HEK293 (cell line): Measurements from ENCODE around the gene TEX261.

ENCODE experiments used
- CTCF ChIA-PET: fragments of 350-600 bp; formaldehyde crosslinking; extraction: SDS; loops from one replicate; lab custom pipeline; 2021; ENCODE audit warnings: antibody characterized with exemption; lab: Yijun Ruan, JAX
- POLR2A ChIA-PET: fragments of 300-600 bp; formaldehyde crosslinking; extraction: SDS; loops from one replicate; lab custom pipeline; 2020; ENCODE audit warnings: antibody characterized with exemption, inconsistent platforms; lab: Yijun Ruan, JAX
- H3K27ac ChIP-seq: fragments of 200-500 bp; sonication (Bioruptor generic); 2 replicates; pipeline ENCODE4 v1.5.1; 2014; ENCODE audit warnings: low read depth, low read length, control low read depth, inconsistent platforms; ENCODE audit errors: extremely low read depth
- H3K36me3 ChIP-seq, 2 experiments: fragments of 200-500 bp in 1 of 2; sonication (Bioruptor generic) in 1 of 2; 1 replicate in 1 of 2; 2 replicates in 1 of 2; pipeline ENCODE4 v1.5.1; 2014 to 2017; ENCODE audit warnings: inconsistent platforms in 2 of 2, low read length in 2 of 2; ENCODE audit not compliant: control insufficient read depth in 2 of 2, insufficient read depth in 1 of 2
- H3K4me1 ChIP-seq: fragments of 200-500 bp; sonication (Bioruptor generic); 2 replicates; pipeline ENCODE4 v1.5.1; 2014; ENCODE audit warnings: mild to moderate bottlenecking, low read length, inconsistent platforms; ENCODE audit not compliant: control insufficient read depth, insufficient read depth
- H3K4me3 ChIP-seq: 2 replicates; pipeline ENCODE4 v1.5.1; 2011; ENCODE audit warnings: low read depth, mild to moderate bottlenecking, control low read depth, low read length, moderate library complexity
- H3K9me3 ChIP-seq: fragments of 200-500 bp; sonication (Bioruptor generic); 2 replicates; pipeline ENCODE4 v1.5.1; 2014; ENCODE audit warnings: low read depth, low read length, inconsistent platforms; ENCODE audit not compliant: control insufficient read depth, insufficient read depth
- BCL11A ChIP-seq: fragments of 450-650 bp; formaldehyde crosslinking; IDR thresholded peaks from 2 replicates; pipeline ENCODE4 v1.5.1; 2016; ENCODE audit warnings: low read depth, missing biosample characterization, missing genetic modification characterization
- BCL11B ChIP-seq: fragments of 450-650 bp; formaldehyde crosslinking; IDR thresholded peaks from 2 replicates; pipeline ENCODE4 v1.5.1; 2016; ENCODE audit warnings: low read depth, missing biosample characterization, missing genetic modification characterization
- GFI1B ChIP-seq: fragments of 450-650 bp; formaldehyde crosslinking; IDR thresholded peaks from 2 replicates; pipeline ENCODE4 v1.5.1; 2016; ENCODE audit warnings: missing biosample characterization, missing genetic modification characterization
- HOXA7 ChIP-seq: sonication (generic); formaldehyde crosslinking; IDR thresholded peaks from 2 replicates; pipeline ENCODE4 v1.8.1; 2022; ENCODE audit warnings: missing genetic modification reagents, borderline replicate concordance
- MEIS1 ChIP-seq: sonication (generic); formaldehyde crosslinking; IDR thresholded peaks from 2 replicates; pipeline ENCODE4 v1.8.1; 2022; ENCODE audit warnings: missing genetic modification reagents, mild to moderate bottlenecking, borderline replicate concordance
- PRDM1 ChIP-seq: fragments of 450-650 bp; formaldehyde crosslinking; IDR thresholded peaks from 2 replicates; pipeline ENCODE4; 2016; ENCODE audit warnings: missing biosample characterization, missing genetic modification characterization
- SCRT2 ChIP-seq: fragments of 450-650 bp; formaldehyde crosslinking; IDR thresholded peaks from 2 replicates; pipeline ENCODE4 v1.5.1; 2016; ENCODE audit warnings: missing biosample characterization, missing genetic modification characterization
- ZBTB48 ChIP-seq: fragments of 450-650 bp; formaldehyde crosslinking; IDR thresholded peaks from 2 replicates; pipeline ENCODE4 v1.5.1; 2016; ENCODE audit warnings: missing biosample characterization, missing genetic modification characterization
- ZFHX2 ChIP-seq: fragments of 450-650 bp; formaldehyde crosslinking; conservative IDR thresholded peaks from 2 replicates; pipeline ENCODE4 v1.5.1; 2016; ENCODE audit warnings: missing biosample characterization, missing genetic modification characterization
- ZFP37 ChIP-seq: fragments of 450-650 bp; formaldehyde crosslinking; IDR thresholded peaks from 2 replicates; pipeline ENCODE4 v1.5.1; 2016; ENCODE audit warnings: missing biosample characterization, missing genetic modification characterization
- ZNF16 ChIP-seq: fragments of 450-650 bp; formaldehyde crosslinking; IDR thresholded peaks from 2 replicates; pipeline ENCODE4 v1.5.1; 2016; ENCODE audit warnings: low read depth, missing biosample characterization, missing genetic modification characterization
- ZNF2 ChIP-seq: fragments of 450-650 bp; formaldehyde crosslinking; IDR thresholded peaks from 2 replicates; pipeline ENCODE4 v1.5.1; 2016; ENCODE audit warnings: missing biosample characterization, missing genetic modification characterization
- ZNF211 ChIP-seq: fragments of 450-650 bp; formaldehyde crosslinking; IDR thresholded peaks from 2 replicates; pipeline ENCODE4 v1.5.1; 2016; ENCODE audit warnings: low read depth, missing biosample characterization, missing genetic modification characterization
- ZNF223 ChIP-seq: fragments of 450-650 bp; formaldehyde crosslinking; IDR thresholded peaks from 2 replicates; pipeline ENCODE4 v1.5.1; 2016; ENCODE audit warnings: missing biosample characterization, missing genetic modification characterization
- ZNF23 ChIP-seq: fragments of 450-650 bp; formaldehyde crosslinking; IDR thresholded peaks from 2 replicates; pipeline ENCODE4 v1.5.1; 2016; ENCODE audit warnings: missing biosample characterization, missing genetic modification characterization, borderline replicate concordance
- ZNF302 ChIP-seq: fragments of 450-650 bp; formaldehyde crosslinking; IDR thresholded peaks from 2 replicates; pipeline ENCODE4 v1.5.1; 2016; ENCODE audit warnings: missing biosample characterization, missing genetic modification characterization, low read depth
- ZNF366 ChIP-seq: fragments of 450-650 bp; formaldehyde crosslinking; conservative IDR thresholded peaks from 2 replicates; pipeline ENCODE4 v1.5.1; 2016; ENCODE audit warnings: missing biosample characterization, missing genetic modification characterization
- ZNF561 ChIP-seq: fragments of 450-650 bp; IDR thresholded peaks from 2 replicates; pipeline ENCODE4 v1.5.1; 2018; ENCODE audit warnings: missing biosample characterization, missing genetic modification characterization, borderline replicate concordance
- ZNF600 ChIP-seq: fragments of 450-650 bp; formaldehyde crosslinking; IDR thresholded peaks from 2 replicates; pipeline ENCODE4 v1.5.1; 2016; ENCODE audit warnings: missing biosample characterization, missing genetic modification characterization
- ZNF621 ChIP-seq: fragments of 450-650 bp; formaldehyde crosslinking; IDR thresholded peaks from 2 replicates; pipeline ENCODE4 v1.5.1; 2017; ENCODE audit warnings: missing biosample characterization, missing genetic modification characterization
- ZNF707 ChIP-seq: fragments of 450-650 bp; formaldehyde crosslinking; IDR thresholded peaks from 2 replicates; pipeline ENCODE4 v1.5.1; 2016; ENCODE audit warnings: missing biosample characterization, missing genetic modification characterization
- TF ChIP-seq, protein P1 (sequence below): fragments of 450-650 bp; formaldehyde crosslinking; IDR thresholded peaks from 2 replicates; pipeline ENCODE4 v1.5.1; 2016; ENCODE audit warnings: missing biosample characterization, missing genetic modification characterization, low read depth
- TF ChIP-seq, protein P2 (sequence below): fragments of 450-650 bp; formaldehyde crosslinking; IDR thresholded peaks from 2 replicates; pipeline ENCODE4 v1.5.1; 2016; ENCODE audit warnings: missing biosample characterization, missing genetic modification characterization

The TEX261 gene

DNA sequence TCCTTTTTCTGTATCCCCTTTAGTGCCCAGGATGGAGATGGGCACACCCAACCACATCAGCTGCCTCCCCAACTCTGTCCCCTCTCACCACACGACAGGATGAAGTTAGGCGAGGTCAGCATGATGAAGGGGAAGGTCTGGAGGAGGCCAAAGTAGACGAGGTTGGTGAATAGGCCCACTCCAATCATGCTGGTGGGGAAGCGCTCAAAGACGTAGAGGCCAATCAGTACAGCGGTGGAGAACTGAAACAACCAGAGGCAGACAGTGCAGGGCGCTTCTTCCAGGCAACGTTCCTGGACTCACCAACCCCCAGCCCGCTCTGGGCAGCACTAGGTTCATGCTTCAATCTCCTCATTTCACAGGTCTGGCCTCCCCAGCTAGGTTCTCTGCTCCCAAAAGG is 2.9 kb downstream of the TEX261 start:
- ChIA-PET CTCF (interaction anchor here (0.6 to 1.4 kb wide), 4 partner anchors 10 to 967 kb away, joined by 3 to 4 read pairs (median 4); partner anchors contain the start of genes ANKRD53 and FIGLA), POLR2A (no interaction called here)
- H3K4me3 ChIP-seq: no peak overlapping the region
- no peaks in the 10 kb centered on the region for H3K4me1 ChIP-seq
- no peaks in the 10 kb centered on the region for H3K9me3 ChIP-seq
- peaks cover 0 to 56% of the 10 kb centered on the region in 2 experiments; a peak in 1 of 3 replicates for H3K36me3 ChIP-seq
- TF ChIP-seq SCRT2 (tag by site-specific recombination) (no peak), MEIS1 (CRISPR knock-in tag) (no peak)
- no peak overlapping the region for H3K27ac ChIP-seq

DNA sequence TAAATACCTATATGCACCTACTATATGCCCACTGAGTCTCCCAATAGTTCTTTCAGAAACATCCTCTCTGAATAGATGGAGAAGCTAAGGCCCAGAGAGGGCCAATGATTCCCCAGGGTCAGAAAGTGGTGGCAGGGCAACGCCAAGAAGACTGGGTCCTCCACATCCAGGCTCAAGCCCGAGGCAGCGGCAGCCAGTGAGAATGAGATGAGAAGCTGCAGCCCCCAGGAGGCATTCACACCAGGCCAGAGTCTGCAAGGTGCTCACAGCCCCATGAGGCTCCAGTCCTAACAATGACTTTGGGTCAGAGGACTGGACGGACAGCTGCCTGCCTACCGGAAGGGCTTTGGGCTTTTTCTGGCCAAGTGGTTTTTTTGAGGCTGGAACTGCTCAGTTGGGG is 3.5 kb downstream of the TEX261 start:
- Histone ChIP-seq H3K9me3 (no peaks in the 10 kb centered on the region), H3K27ac (no peak overlapping the region), H3K4me3 (no peak overlapping the region), H3K36me3 (peaks cover 0 to 62% of the 10 kb centered on the region in 2 experiments; a peak in 1 of 3 replicates), H3K4me1 (no peaks in the 10 kb centered on the region)
- ChIA-PET CTCF (interaction anchor here (1.3 to 1.4 kb wide), 3 partner anchors 11 to 201 kb away, joined by 3 to 4 read pairs (median 4); partner anchors contain the start of genes ANKRD53 and FIGLA), POLR2A (interaction anchor here (0.6 kb wide), 1 partner anchor 122 kb away, joined by 3 read pairs; no protein-coding TSS in a partner anchor)
- no peak for TF ChIP-seq BCL11B
- TF ChIP-seq ZNF23 (tag by site-specific recombination): no peak
- TF ChIP-seq ZNF600 (tag by site-specific recombination): no peak
- no peak for TF ChIP-seq ZNF302 (tag by site-specific recombination)
- no peak for TF ChIP-seq MEIS1 (CRISPR knock-in tag)
- no peak for TF ChIP-seq PRDM1

DNA sequence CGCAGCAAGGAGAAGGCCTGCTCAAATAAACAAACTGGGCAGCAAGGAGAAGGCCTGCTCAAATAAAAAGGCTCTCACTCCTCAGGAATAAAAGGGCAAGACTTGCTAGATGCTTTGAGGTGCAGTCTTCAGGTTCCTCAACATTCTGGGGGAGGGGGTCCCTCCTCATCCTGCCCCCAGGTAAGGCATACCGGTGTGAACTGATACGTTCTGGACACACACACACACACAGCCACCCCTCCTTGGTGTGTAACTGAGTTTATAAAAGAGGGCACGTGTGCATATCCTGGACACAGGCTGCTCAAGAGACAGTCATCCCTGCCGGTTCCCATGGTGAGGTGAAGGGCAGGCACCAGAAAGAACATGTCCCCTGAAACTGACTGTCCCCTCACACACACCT is 4.5 kb downstream of the TEX261 start:
- Histone ChIP-seq H3K4me1 (no peaks in the 10 kb centered on the region), H3K4me3 (no peak overlapping the region), H3K9me3 (no peaks in the 10 kb centered on the region), H3K27ac (no peak overlapping the region), H3K36me3 (peaks cover 0 to 71% of the 10 kb centered on the region in 2 experiments; a peak in 1 of 3 replicates)
- TF ChIP-seq ZNF16 (tag by site-specific recombination) (no peak), ZNF621 (tag by site-specific recombination) (no peak), ZNF211 (tag by site-specific recombination) (no peak), ZNF707 (no peak), GFI1B (no peak), ZFHX2 (tag by site-specific recombination) (no peak)
- CTCF ChIA-PET: interaction anchor here (1.0 to 1.2 kb wide), 2 partner anchors 11 to 56 kb away, joined by 3 to 7 read pairs; no protein-coding TSS in a partner anchor
- POLR2A ChIA-PET: no interaction called here

DNA sequence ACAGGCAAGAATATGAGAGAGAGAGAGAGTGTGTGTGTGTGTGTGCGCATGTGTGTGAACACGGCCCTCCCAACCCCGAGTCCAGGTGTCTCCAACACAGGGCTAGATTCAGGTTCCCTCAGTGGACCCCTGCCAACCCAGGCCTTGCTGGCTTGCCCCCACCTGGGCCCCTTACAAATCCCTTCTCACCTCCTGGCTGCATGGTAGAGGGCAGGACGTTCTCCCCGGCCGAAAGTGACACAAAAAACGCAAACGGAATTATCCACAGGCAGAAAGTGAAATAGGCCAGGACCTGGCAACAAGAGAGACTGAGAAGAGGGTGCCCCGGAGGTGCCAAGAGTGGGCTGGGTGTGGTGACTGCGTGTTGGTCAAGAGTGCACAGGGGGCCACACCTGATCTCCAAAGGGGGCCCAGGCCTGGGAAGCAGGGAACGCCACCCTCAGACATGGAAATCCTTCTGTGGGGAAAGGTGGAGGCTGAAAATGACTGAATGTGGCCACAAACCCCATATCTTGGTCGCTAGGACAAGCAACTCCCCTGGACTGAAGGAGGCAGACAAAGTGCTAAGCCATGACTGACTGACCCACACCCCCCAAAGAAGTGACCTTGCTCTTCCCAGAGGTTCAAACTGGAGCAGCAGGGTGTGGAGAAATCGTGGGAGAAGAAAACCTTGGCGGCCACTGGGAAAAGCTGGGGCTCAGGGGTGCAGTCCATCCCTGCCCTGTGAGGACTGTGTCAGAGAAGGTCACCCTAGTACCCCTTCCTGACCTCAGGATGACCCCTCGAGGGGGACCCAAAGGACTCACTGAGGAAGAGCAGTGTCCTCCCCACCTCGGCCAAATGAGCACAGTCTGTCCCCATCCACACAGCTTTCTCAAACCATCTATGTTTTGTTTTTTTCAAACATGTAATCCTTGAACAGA is 5.7 kb downstream of the TEX261 start:
- ChIA-PET POLR2A (interaction anchor here (0.6 kb wide), 1 partner anchor 9 kb away, joined by 3 read pairs; no protein-coding TSS in a partner anchor), CTCF (interaction anchor here (0.6 to 1.2 kb wide), 3 partner anchors 12 to 127 kb away, joined by 3 to 7 read pairs (median 3); no protein-coding TSS in a partner anchor)
- no peak overlapping the region for H3K4me3 ChIP-seq
- H3K9me3 ChIP-seq: no peaks in the 10 kb centered on the region
- peaks cover 0 to 80% of the 10 kb centered on the region in 2 experiments; a peak in 1 of 3 replicates for H3K36me3 ChIP-seq
- no peaks in the 10 kb centered on the region for H3K4me1 ChIP-seq
- H3K27ac ChIP-seq: no peak overlapping the region
- TF ChIP-seq ZNF2 (tag by site-specific recombination) (no peak), ZFP37 (no peak), ZNF561 (no peak), ZNF366 (tag by site-specific recombination) (no peak), ZNF223 (tag by site-specific recombination) (no peak), ZBTB48 (no peak), BCL11A (tag by site-specific recombination) (no peak), HOXA7 (no peak), GFI1B (no peak)
- TF ChIP-seq, protein P1, sequence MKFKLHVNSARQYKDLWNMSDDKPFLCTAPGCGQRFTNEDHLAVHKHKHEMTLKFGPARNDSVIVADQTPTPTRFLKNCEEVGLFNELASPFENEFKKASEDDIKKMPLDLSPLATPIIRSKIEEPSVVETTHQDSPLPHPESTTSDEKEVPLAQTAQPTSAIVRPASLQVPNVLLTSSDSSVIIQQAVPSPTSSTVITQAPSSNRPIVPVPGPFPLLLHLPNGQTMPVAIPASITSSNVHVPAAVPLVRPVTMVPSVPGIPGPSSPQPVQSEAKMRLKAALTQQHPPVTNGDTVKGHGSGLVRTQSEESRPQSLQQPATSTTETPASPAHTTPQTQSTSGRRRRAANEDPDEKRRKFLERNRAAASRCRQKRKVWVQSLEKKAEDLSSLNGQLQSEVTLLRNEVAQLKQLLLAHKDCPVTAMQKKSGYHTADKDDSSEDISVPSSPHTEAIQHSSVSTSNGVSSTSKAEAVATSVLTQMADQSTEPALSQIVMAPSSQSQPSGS (tag by site-specific recombination): no peak
- TF ChIP-seq, protein P2, sequence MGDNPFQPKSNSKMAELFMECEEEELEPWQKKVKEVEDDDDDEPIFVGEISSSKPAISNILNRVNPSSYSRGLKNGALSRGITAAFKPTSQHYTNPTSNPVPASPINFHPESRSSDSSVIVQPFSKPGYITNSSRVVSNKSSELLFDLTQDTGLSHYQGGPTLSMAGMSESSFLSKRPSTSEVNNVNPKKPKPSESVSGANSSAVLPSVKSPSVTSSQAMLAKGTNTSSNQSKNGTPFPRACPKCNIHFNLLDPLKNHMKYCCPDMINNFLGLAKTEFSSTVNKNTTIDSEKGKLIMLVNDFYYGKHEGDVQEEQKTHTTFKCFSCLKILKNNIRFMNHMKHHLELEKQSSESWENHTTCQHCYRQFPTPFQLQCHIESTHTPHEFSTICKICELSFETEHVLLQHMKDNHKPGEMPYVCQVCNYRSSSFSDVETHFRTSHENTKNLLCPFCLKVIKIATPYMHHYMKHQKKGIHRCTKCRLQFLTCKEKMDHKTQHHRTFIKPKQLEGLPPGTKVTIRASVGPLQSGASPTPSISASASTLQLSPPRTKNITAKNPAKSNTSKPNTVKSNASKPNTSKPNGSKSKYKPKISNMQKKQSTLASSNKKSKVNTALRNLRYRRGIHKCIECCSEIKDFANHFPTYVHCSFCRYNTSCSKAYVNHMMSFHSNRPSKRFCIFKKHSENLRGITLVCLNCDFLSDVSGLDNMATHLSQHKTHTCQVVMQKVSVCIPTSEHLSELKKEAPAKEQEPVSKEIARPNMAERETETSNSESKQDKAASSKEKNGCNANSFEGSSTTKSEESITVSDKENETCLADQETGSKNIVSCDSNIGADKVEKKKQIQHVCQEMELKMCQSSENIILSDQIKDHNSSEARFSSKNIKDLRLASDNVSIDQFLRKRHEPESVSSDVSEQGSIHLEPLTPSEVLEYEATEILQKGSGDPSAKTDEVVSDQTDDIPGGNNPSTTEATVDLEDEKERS: no peak
